K562 (cell line): Measurements from ENCODE around the gene SORT1. TPM values are rescaled to one million over a fixed set of nuclear protein-coding genes. Genes with fewer than 3 reads are reported as not detected.

Experiments used
- ATAC-seq: fragments of 200-7000 bp; cut with Tn5 transposase; 3 replicates; pipeline ENCODE4 v1.9.1; 2020; ENCODE audit warnings: moderate library complexity
- BruUV-seq: library from RNA; stranded (reverse); fragments of 400-500 nt; replicated peaks from 2 replicates; lab custom pipeline; 2021; lab: Mats Ljungman, UMichigan
- CTCF ChIA-PET: fragments of 300-600 bp; formaldehyde crosslinking; extraction: SDS; loops from one replicate; lab custom pipeline; 2021; ENCODE audit warnings: low intra/inter-chr PET ratio; lab: Yijun Ruan, JAX
- POLR2A ChIA-PET: fragments of 300-600, 350-650 bp; sonication (Branson Sonifier 250); formaldehyde crosslinking; extraction: SDS; loops from one replicate; lab custom pipeline; 2021; ENCODE audit warnings: antibody characterized with exemption, inconsistent platforms; lab: Yijun Ruan, JAX
- DNase-seq, 4 experiments: peaks; one replicate each; pipeline versions ENCODE4 v3.0.0 to v3.0.0-alpha.2; 2011 to 2018; ENCODE audit warnings: low spot score in 3 of 4, mixed read lengths in 3 of 4; ENCODE audit errors: extremely low read depth in 1 of 4
- FAIRE-seq: peaks from 2 replicates; lab custom pipeline; 2011; peaks lifted over from hg19 to GRCh38; lab: Jason Lieb, UNC
- H2AFZ ChIP-seq: 2 replicates; pipeline ENCODE4 v1.6.0; 2011; ENCODE audit warnings: low read depth, low read length, control low read depth, inconsistent platforms
- H3K27ac ChIP-seq: fragments of 200-600 bp; 3 replicates; pipeline ENCODE4 v1.8.0; 2011; ENCODE audit warnings: low read depth, mild to moderate bottlenecking, control low read depth, inconsistent platforms, low read length, moderate library complexity, mixed read lengths; ENCODE audit errors: extremely low read depth
- H3K27me3 ChIP-seq, 2 experiments: fragments of 300-600 bp in 1 of 2; 2 replicates in 1 of 2; 3 replicates in 1 of 2; pipeline versions ENCODE4 v1.6.0 to v1.8.0; 2011; ENCODE audit warnings: inconsistent platforms in 2 of 2, low read length in 2 of 2, mild to moderate bottlenecking in 1 of 2, mixed read lengths in 1 of 2, moderate library complexity in 1 of 2; ENCODE audit not compliant: control insufficient read depth in 2 of 2, insufficient read depth in 2 of 2
- H3K36me3 ChIP-seq: fragments of 300-600 bp; 3 replicates; pipeline ENCODE4 v1.8.0; 2011; ENCODE audit warnings: mild to moderate bottlenecking, low read length, inconsistent platforms; ENCODE audit not compliant: control insufficient read depth, insufficient read depth
- H3K4me1 ChIP-seq, 2 experiments: fragments of 200-600 bp in 1 of 2; replicated peaks in 1 of 2; 2 replicates in 1 of 2; 3 replicates in 1 of 2; pipeline versions ENCODE4 v1.5.1 to v1.8.0; 2011; ENCODE audit warnings: inconsistent platforms in 2 of 2, low read length in 2 of 2, mild to moderate bottlenecking in 1 of 2, mixed read lengths in 1 of 2, moderate library complexity in 1 of 2; ENCODE audit not compliant: control insufficient read depth in 2 of 2, insufficient read depth in 2 of 2
- H3K4me2 ChIP-seq: 2 replicates; pipeline ENCODE4 v1.6.1; 2011; ENCODE audit warnings: low read length, control low read depth, inconsistent platforms, mixed read lengths; ENCODE audit not compliant: insufficient read depth
- H3K4me3 ChIP-seq: fragments of 200-600 bp; sonication (generic), shearing (Covaris generic); 2 replicates; pipeline ENCODE4 v1.5.1; 2016; ENCODE audit warnings: control low read depth, inconsistent platforms
- H3K79me2 ChIP-seq: fragments of 200-600 bp; 3 replicates; pipeline ENCODE4 v1.8.0; 2011; ENCODE audit warnings: low read length, inconsistent platforms; ENCODE audit not compliant: control insufficient read depth, insufficient read depth
- H3K9ac ChIP-seq, 2 experiments: 2 replicates each; pipeline versions ENCODE4 v1.6.0 to v1.6.1; 2011; ENCODE audit warnings: low read depth in 2 of 2, low read length in 2 of 2, control low read depth in 1 of 2, inconsistent platforms in 1 of 2, mild to moderate bottlenecking in 1 of 2, mixed read lengths in 1 of 2; ENCODE audit not compliant: insufficient read depth in 1 of 2
- H3K9me1 ChIP-seq: one replicate; pipeline ENCODE4 v1.6.0; 2011; ENCODE audit warnings: inconsistent platforms, mild to moderate bottlenecking, low read length, moderate library complexity; ENCODE audit not compliant: control insufficient read depth, insufficient read depth
- H3K9me3 ChIP-seq: replicated peaks from 2 replicates; pipeline ENCODE4 v1.5.1; 2011; ENCODE audit warnings: low read depth, low read length, inconsistent platforms; ENCODE audit not compliant: control insufficient read depth, insufficient read depth
- H4K20me1 ChIP-seq: replicated peaks from 2 replicates; pipeline ENCODE4 v1.6.1; 2011; ENCODE audit warnings: low read length, inconsistent platforms, mixed read lengths; ENCODE audit not compliant: control insufficient read depth, insufficient read depth
- ARNT ChIP-seq, 2 experiments: fragments of 450-650 bp; IDR thresholded peaks; 2 replicates each; pipeline ENCODE4 v1.6.1; 2016; ENCODE audit warnings: mild to moderate bottlenecking in 1 of 2
- DACH1 ChIP-seq: fragments of 450-650 bp; IDR thresholded peaks from 2 replicates; pipeline ENCODE4 v1.6.1; 2018; ENCODE audit not compliant: partially characterized antibody
- HIVEP1 ChIP-seq: fragments of 250-450 bp; sonication (Bioruptor Pico); IDR thresholded peaks from 2 replicates; pipeline ENCODE4 v1.4.0; 2020; ENCODE audit warnings: mild to moderate bottlenecking
- MAFG ChIP-seq: fragments of 450-650 bp; conservative IDR thresholded peaks from 2 replicates; pipeline ENCODE4 v1.6.1; 2016; ENCODE audit warnings: missing genetic modification characterization, missing compliant biosample characterization
- MTA2 ChIP-seq: fragments of 450-650 bp; IDR thresholded peaks from 2 replicates; pipeline ENCODE4 v1.6.1; 2016; ENCODE audit warnings: low read depth
- NELFE ChIP-seq: IDR thresholded peaks from 2 replicates; pipeline ENCODE4 v1.6.1; 2011; ENCODE audit warnings: mild to moderate bottlenecking; ENCODE audit not compliant: insufficient read depth, insufficient read length
- PHF8 ChIP-seq: fragments of 200-600 bp; sonication (generic); IDR thresholded peaks from 2 replicates; pipeline ENCODE4 v1.6.1; 2012; ENCODE audit warnings: mixed run types, mild to moderate bottlenecking, inconsistent platforms, low read length, moderate library complexity, borderline replicate concordance
- RNF2 ChIP-seq: sonication (generic); IDR thresholded peaks from 2 replicates; pipeline ENCODE4 v1.6.1; 2016
- THAP7 ChIP-seq: fragments of 250-450 bp; sonication (Bioruptor Pico); IDR thresholded peaks from 2 replicates; pipeline ENCODE4 v1.5.0; 2021
- ZFP30 ChIP-seq: fragments of 250-450 bp; sonication (Bioruptor Pico); IDR thresholded peaks from 2 replicates; pipeline ENCODE4 v1.8.0; 2022; ENCODE audit warnings: moderate library complexity, mild to moderate bottlenecking, inconsistent platforms, borderline replicate concordance
- ZNF23 ChIP-seq: fragments of 250-450 bp; sonication (Bioruptor Pico); IDR thresholded peaks from 2 replicates; pipeline ENCODE4 v1.4.0; 2020; ENCODE audit warnings: mild to moderate bottlenecking
- WGBS: fragments of 100-300 bp; shearing (Covaris generic); methylation state at CpG from one replicate; pipeline ENCODE4 v1.1.6; 2016; ENCODE audit warnings: low coverage, mixed read lengths; ENCODE audit not compliant: insufficient coverage; ENCODE audit errors: missing lambda C conversion rate; 5-methylcytosine and 5-hydroxymethylcytosine counted together
- in situ Hi-C: fragments of 300-500 bp; cut with MboI; formaldehyde crosslinking; loops from 4 replicates; pipeline ENCODE4 v1.15.0; 2018; ENCODE audit warnings: inconsistent platforms, mixed read lengths
- intact Hi-C: fragments of 100-400 bp; cut with micrococcal nuclease; formaldehyde crosslinking; loops from 2 replicates; pipeline ENCODE4 v1.14.2; 2022
- polyA plus RNA-seq, 8 experiments: library from polyadenylated mRNA; depleted of rRNA in 4 of 8; stranded (reverse) in 5 of 8; unstranded in 3 of 8; fragments of >200 nt; fragmentation: Nextera tagmentation in 2 of 8; fragmentation: Illumina TruSeq in 1 of 8; extraction: Ambion mirVana in 2 of 8; extraction: Trizol in 1 of 8; gene quantifications; 2 replicates each; pipeline versions ENCODE4 v1.2.1 to v1.2.3, GENCODE V29; 2011 to 2014; ENCODE audit warnings: inconsistent platforms in 1 of 8, missing spikeins in 1 of 8
- total RNA-seq, 7 experiments: library from RNA; depleted of rRNA in 6 of 7; stranded (reverse); fragments of >200 nt in 6 of 7; fragmentation: Illumina TruSeq in 2 of 7; extraction: Trizol in 2 of 7; gene quantifications; 2 replicates each; pipeline versions ENCODE4 v1.2.1 to v1.2.3, GENCODE V29; 2011 to 2021; ENCODE audit warnings: low replicate concordance in 1 of 7
- TF ChIP-seq, protein P1 (sequence below): fragments of 450-650 bp; formaldehyde crosslinking; IDR thresholded peaks from 2 replicates; pipeline ENCODE4 v1.4.0; 2020; ENCODE audit warnings: mild to moderate bottlenecking

SORT1 gene
- total and polyA plus RNA-seq, 9 of the 15 experiments (the other 6 are each of a cell fraction or from before 2014, with no cell fraction given): 27.4 to 112 (median 65.0) TPM

GRCh38 chr1:109357616-109358015, 40.1 kb downstream of the SORT1 start (continued):
- TF ChIP-seq THAP7 (no peak), NELFE (no peak)
- TF ChIP-seq, all 486 proteins: peak for 3

- peaks cover 0 to 6% of the 10 kb centered on the region in 2 experiments; a peak in 2 of 5 replicates for H3K4me1 ChIP-seq
- intact Hi-C loops: no loop called here
- no peak for FAIRE-seq
Measured at GRCh38 chr1:109356915-109357314, 40.8 kb downstream of the SORT1 start.

More at GRCh38 chr1:109356915-109357314, 40.8 kb downstream of the SORT1 start:
- H3K36me3 ChIP-seq: peaks cover 53% of the 10 kb centered on the region
- WGBS: 95% methylated on average over 1 of the region's 1 CpG
- H3K9me3 ChIP-seq: no peaks in the 10 kb centered on the region
- ChIA-PET CTCF (no interaction called here), POLR2A (interaction anchor here (0.6 to 1.4 kb wide), 5 partner anchors 10 to 59 kb away, joined by 3 to 4 read pairs (median 3); no protein-coding TSS in a partner anchor)
- no peak overlapping the region for H3K4me3 ChIP-seq
- DNase-seq (no peak), ATAC-seq (no peak)
- no TSS peak for BruUV-seq
- H2AFZ ChIP-seq: no peak overlapping the region
- H3K27me3 ChIP-seq: no peaks in the 10 kb centered on the region
- H3K4me2 ChIP-seq: no peak overlapping the region
- no peak overlapping the region for H3K27ac ChIP-seq
- H4K20me1 ChIP-seq: no peaks in the 10 kb centered on the region
- no peak overlapping the region for H3K9ac ChIP-seq
- H3K79me2 ChIP-seq: no peaks in the 10 kb centered on the region
- no peaks in the 10 kb centered on the region for H3K9me1 ChIP-seq
- in situ Hi-C loops: no loop called here
- TF ChIP-seq ZFP30 (CRISPR knock-in tag) (no peak), DACH1 (no peak), MTA2 (no peak), HIVEP1 (no peak), PHF8 (no peak), RNF2 (no peak), MAFG (tag) (no peak), ARNT (IDR thresholded peaks at IDR 0.05) (no peak), ZNF23 (CRISPR knock-in tag) (no peak)
- TF ChIP-seq, protein P1, sequence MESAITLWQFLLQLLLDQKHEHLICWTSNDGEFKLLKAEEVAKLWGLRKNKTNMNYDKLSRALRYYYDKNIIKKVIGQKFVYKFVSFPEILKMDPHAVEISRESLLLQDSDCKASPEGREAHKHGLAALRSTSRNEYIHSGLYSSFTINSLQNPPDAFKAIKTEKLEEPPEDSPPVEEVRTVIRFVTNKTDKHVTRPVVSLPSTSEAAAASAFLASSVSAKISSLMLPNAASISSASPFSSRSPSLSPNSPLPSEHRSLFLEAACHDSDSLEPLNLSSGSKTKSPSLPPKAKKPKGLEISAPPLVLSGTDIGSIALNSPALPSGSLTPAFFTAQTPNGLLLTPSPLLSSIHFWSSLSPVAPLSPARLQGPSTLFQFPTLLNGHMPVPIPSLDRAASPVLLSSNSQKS (CRISPR knock-in tag): no peak
